Mesenchymal stem cell (in vitro differentiated cells and primary cell): ENCODE results near the gene NDFIP1.

Experiments used
- DNase-seq: peaks from one replicate; pipeline ENCODE4 v3.0.0-alpha.2; 2013
- H2AFZ ChIP-seq: one replicate; pipeline ENCODE4 v1.6.1; 2013; ENCODE audit warnings: low read depth, mild to moderate bottlenecking, control low read depth, inconsistent platforms, low read length, moderate library complexity
- H2AK5ac ChIP-seq: 2 replicates; pipeline ENCODE4 v1.6.1; 2013; ENCODE audit warnings: low read length, moderate library complexity, mild to moderate bottlenecking, inconsistent platforms; ENCODE audit not compliant: severe bottlenecking
- H2BK120ac ChIP-seq: one replicate; pipeline ENCODE4 v1.6.1; 2013; ENCODE audit warnings: low read depth, mild to moderate bottlenecking, inconsistent platforms, low read length, moderate library complexity
- H2BK12ac ChIP-seq, 2 experiments: one replicate each; pipeline ENCODE4 v1.6.1; 2013; ENCODE audit warnings: inconsistent platforms in 2 of 2, low read length in 2 of 2, mild to moderate bottlenecking in 2 of 2, moderate library complexity in 2 of 2, control low read depth in 1 of 2
- H2BK15ac ChIP-seq: one replicate; pipeline ENCODE4 v1.6.1; 2013; ENCODE audit warnings: mild to moderate bottlenecking, low read depth, inconsistent platforms; ENCODE audit not compliant: poor library complexity, severe bottlenecking
- H2BK5ac ChIP-seq: 2 replicates; pipeline ENCODE4 v1.6.1; 2013; ENCODE audit warnings: low read depth, mild to moderate bottlenecking, low read length, control low read depth, inconsistent platforms; ENCODE audit not compliant: poor library complexity, severe bottlenecking
- H3K14ac ChIP-seq, 2 experiments: one replicate each; pipeline ENCODE4 v1.6.1; 2013; ENCODE audit warnings: inconsistent platforms in 2 of 2, low read length in 2 of 2, control low read depth in 1 of 2, mild to moderate bottlenecking in 1 of 2, moderate library complexity in 1 of 2
- H3K18ac ChIP-seq, 2 experiments: one replicate each; pipeline ENCODE4 v1.6.1; 2013; ENCODE audit warnings: inconsistent platforms in 2 of 2, low read length in 2 of 2, control low read depth in 1 of 2, low read depth in 1 of 2, mild to moderate bottlenecking in 1 of 2
- H3K23ac ChIP-seq, 2 experiments: one replicate each; pipeline ENCODE4 v1.6.1; 2013; ENCODE audit warnings: inconsistent platforms in 2 of 2, low read length in 2 of 2, mild to moderate bottlenecking in 2 of 2, moderate library complexity in 2 of 2, control low read depth in 1 of 2
- H3K27ac ChIP-seq: 2 replicates; pipeline ENCODE4 v1.5.1; 2013; ENCODE audit warnings: mild to moderate bottlenecking, moderate library complexity, low read length, control low read depth, inconsistent platforms; ENCODE audit not compliant: poor library complexity, severe bottlenecking
- H3K27me3 ChIP-seq, 2 experiments: 2 replicates each; pipeline versions ENCODE4 v1.6.1 to v1.7.0; 2013; ENCODE audit warnings: low read length in 2 of 2, mild to moderate bottlenecking in 2 of 2, moderate library complexity in 2 of 2, control low read depth in 1 of 2, inconsistent platforms in 1 of 2; ENCODE audit not compliant: control insufficient read depth in 1 of 2, insufficient read depth in 1 of 2
- H3K36me3 ChIP-seq, 2 experiments: 2 replicates each; pipeline versions ENCODE4 v1.6.1 to v1.7.0; 2013; ENCODE audit warnings: low read length in 2 of 2, control low read depth in 1 of 2, inconsistent platforms in 1 of 2, low read depth in 1 of 2, mild to moderate bottlenecking in 1 of 2; ENCODE audit not compliant: insufficient read depth in 2 of 2, control insufficient read depth in 1 of 2
- H3K4ac ChIP-seq, 2 experiments: one replicate each; pipeline ENCODE4 v1.6.1; 2013; ENCODE audit warnings: inconsistent platforms in 2 of 2, low read length in 2 of 2, mild to moderate bottlenecking in 2 of 2, moderate library complexity in 2 of 2, control low read depth in 1 of 2, low read depth in 1 of 2
- H3K4me1 ChIP-seq: 2 replicates; pipeline ENCODE4 v1.6.1; 2013; ENCODE audit warnings: low read depth, low read length, control low read depth; ENCODE audit not compliant: control insufficient read depth, insufficient read depth
- H3K4me2 ChIP-seq: 2 replicates; pipeline ENCODE4 v1.6.1; 2013; ENCODE audit warnings: low read length, mild to moderate bottlenecking, inconsistent platforms; ENCODE audit not compliant: poor library complexity, severe bottlenecking
- H3K4me3 ChIP-seq, 2 experiments: 2 replicates each; pipeline versions ENCODE4 v1.5.1 to v1.7.0; 2013; ENCODE audit warnings: low read length in 2 of 2, mild to moderate bottlenecking in 2 of 2, control low read depth in 1 of 2, low read depth in 1 of 2; ENCODE audit not compliant: insufficient read depth in 1 of 2
- H3K79me1 ChIP-seq: replicated peaks from 2 replicates; pipeline ENCODE4 v1.6.1; 2013; ENCODE audit warnings: mild to moderate bottlenecking, control low read depth, low read length, inconsistent platforms; ENCODE audit not compliant: poor library complexity, severe bottlenecking
- H3K9ac ChIP-seq: 2 replicates; pipeline ENCODE4 v1.7.0; 2013; ENCODE audit warnings: mild to moderate bottlenecking, low read length, moderate library complexity
- H3K9me3 ChIP-seq: 2 replicates; pipeline ENCODE4 v1.7.0; 2013; ENCODE audit warnings: mild to moderate bottlenecking, low read length; ENCODE audit not compliant: control insufficient read depth
- H4K8ac ChIP-seq: one replicate; pipeline ENCODE4 v1.6.1; 2013; ENCODE audit warnings: inconsistent platforms, mild to moderate bottlenecking, low read length, moderate library complexity
- H4K91ac ChIP-seq: one replicate; pipeline ENCODE4 v1.6.1; 2013; ENCODE audit warnings: mild to moderate bottlenecking, low read length, inconsistent platforms
- WGBS: methylation state at CpG from one replicate; pipeline ENCODE4 v1.1.7; 2013; ENCODE audit warnings: mixed read lengths; 5-methylcytosine and 5-hydroxymethylcytosine counted together

NDFIP1 gene

GRCh38 chr5:142107736-142108431 lies 695 bp upstream of the NDFIP1 start:
- no peak overlapping the region for H2BK15ac ChIP-seq
- peak overlapping the region in 1 of 2 experiments; percentile 98 for H3K4me3 ChIP-seq
- DNase-seq = no peak
- H3K4me1 ChIP-seq = peaks cover 4% of the 10 kb centered on the region
- H2BK12ac ChIP-seq = no peak overlapping the region
- H3K27ac ChIP-seq = no peak overlapping the region
- peak overlapping the region; percentile 95 for H3K9ac ChIP-seq
- H3K4ac ChIP-seq = peak overlapping the region; percentile 1 to 3
- peak overlapping the region; percentile 26 for H3K4me2 ChIP-seq
- H3K36me3 ChIP-seq = peaks cover 0 to 5% of the 10 kb centered on the region in 2 experiments
- H3K14ac ChIP-seq = no peak overlapping the region
- peak overlapping the region; percentile 48 for H4K91ac ChIP-seq
- peaks cover 2% of the 10 kb centered on the region for H3K79me1 ChIP-seq
- no peak overlapping the region for H2BK5ac ChIP-seq
- no peak overlapping the region for H2AK5ac ChIP-seq
- H2BK120ac ChIP-seq = no peak overlapping the region
- WGBS = 71% methylated on average over 9 of the region's 11 CpGs
- peak overlapping the region; percentile 38 to 97 for H3K18ac ChIP-seq
- no peaks in the 10 kb centered on the region for H3K27me3 ChIP-seq
- no peak overlapping the region for H3K23ac ChIP-seq
- H2AFZ ChIP-seq = peak overlapping the region; percentile 30
- H4K8ac ChIP-seq = peak overlapping the region; percentile 52
- no peaks in the 10 kb centered on the region for H3K9me3 ChIP-seq

- WGBS = 3% methylated on average over 17 of the region's 21 CpGs
- no peak overlapping the region for H2AK5ac ChIP-seq
- H3K36me3 ChIP-seq = peaks cover 0 to 5% of the 10 kb centered on the region in 2 experiments
- H3K4ac ChIP-seq = peak overlapping the region; percentile 64 to 98
- H2BK15ac ChIP-seq = no peak overlapping the region
- H3K4me1 ChIP-seq = peaks cover 4% of the 10 kb centered on the region
- H3K14ac ChIP-seq = no peak overlapping the region
- no peak overlapping the region for H2BK120ac ChIP-seq
- peak overlapping the region in 1 of 2 experiments; percentile 71 for H2BK12ac ChIP-seq
- H2AFZ ChIP-seq = peak overlapping the region; percentile 99
- peak overlapping the region; percentile 69 for H3K4me2 ChIP-seq
- H3K9ac ChIP-seq = peak overlapping the region; percentile 95
- H3K79me1 ChIP-seq = peaks cover 2% of the 10 kb centered on the region
- H3K9me3 ChIP-seq = no peaks in the 10 kb centered on the region
- peak overlapping the region; percentile 98 for H3K4me3 ChIP-seq
- no peak overlapping the region for H4K91ac ChIP-seq
- H2BK5ac ChIP-seq = no peak overlapping the region
- H4K8ac ChIP-seq = peak overlapping the region; percentile 96
- H3K27ac ChIP-seq = peak overlapping the region; percentile 72
- H3K18ac ChIP-seq = peak overlapping the region; percentile 97 to 99
- no peaks in the 10 kb centered on the region for H3K27me3 ChIP-seq
- DNase-seq = peak; percentile 55
- H3K23ac ChIP-seq = peak overlapping the region in 1 of 2 experiments; percentile 99
Measured at GRCh38 chr5:142109331-142110045, 909 bp downstream of the NDFIP1 start.

- peak overlapping the region; percentile 95 for H3K9ac ChIP-seq
- H3K9me3 ChIP-seq = no peaks in the 10 kb centered on the region
- H3K36me3 ChIP-seq = peaks cover 0 to 5% of the 10 kb centered on the region in 2 experiments
- peaks cover 2% of the 10 kb centered on the region for H3K79me1 ChIP-seq
- H2AK5ac ChIP-seq = peak overlapping the region; percentile 41
- DNase-seq = peak; percentile 68
- no peak overlapping the region for H2BK12ac ChIP-seq
- WGBS = 11% methylated on average over 9 of the region's 9 CpGs
- H3K4me1 ChIP-seq = peaks cover 4% of the 10 kb centered on the region
- no peak overlapping the region for H2BK15ac ChIP-seq
- H3K27ac ChIP-seq = peak overlapping the region; percentile 25
- H3K23ac ChIP-seq = no peak overlapping the region
- peak overlapping the region; percentile 69 for H3K4me2 ChIP-seq
- no peak overlapping the region for H2BK5ac ChIP-seq
- peak overlapping the region in 1 of 2 experiments; percentile 98 for H3K4me3 ChIP-seq
- H3K18ac ChIP-seq = no peak overlapping the region
- H3K27me3 ChIP-seq = no peaks in the 10 kb centered on the region
- no peak overlapping the region for H2AFZ ChIP-seq
- H3K4ac ChIP-seq = no peak overlapping the region
- H3K14ac ChIP-seq = no peak overlapping the region
- no peak overlapping the region for H4K91ac ChIP-seq
- no peak overlapping the region for H2BK120ac ChIP-seq
- H4K8ac ChIP-seq = no peak overlapping the region
Measured at GRCh38 chr5:142110046-142110531, 1.5 kb downstream of the NDFIP1 start.
